Measurements from ENCODE around the gene PAPOLB. TPM values are rescaled to one million over a fixed set of nuclear protein-coding genes. Genes with fewer than 3 reads are reported as not detected.

Gene PAPOLB
- under 1 TPM; 0.11 to 0.28 TPM for total RNA-seq

GRCh38 chr7:4861673-4862072 lies at the start of gene PAPOLB:
Gene PAPOLB, minus strand, starts transcription at chr7:4862030. Its CDS starts 220 bp downstream, at chr7:4861810.
- Histone ChIP-seq H3K36me3 (no peaks in the 10 kb centered on the region), H3K27ac (peak within 1 kb of the TSS in 1 of 2 donors; percentile 31), H3K4me1 (peaks cover 0 to 4% of the 10 kb centered on the region in 2 donors), H3K4me3 (peak within 1 kb of the TSS; percentile 18 to 46), H3K9me3 (no peaks in the 10 kb centered on the region), H3K27me3 (no peaks in the 10 kb centered on the region)
- no peak for TF ChIP-seq CTCF (IDR thresholded peaks at IDR 0.05)
- DNase-seq (ENCODE audit: low spot score), result no peak

GRCh38 chr7:4911111-4911828 lies 49.4 kb upstream of the PAPOLB start:
- Histone ChIP-seq H3K4me1 (no peaks in the 10 kb centered on the region), H3K9me3 (no peaks in the 10 kb centered on the region), H3K36me3 (no peaks in the 10 kb centered on the region), H3K4me3 (no peak overlapping the region), H3K27me3 (no peaks in the 10 kb centered on the region), H3K27ac (no peak overlapping the region)
- DNase-seq (ENCODE audit: low spot score), result no peak
- no peak for TF ChIP-seq CTCF (IDR thresholded peaks at IDR 0.05)

- H3K9me3 ChIP-seq, result no peaks in the 10 kb centered on the region
- H3K36me3 ChIP-seq, result no peaks in the 10 kb centered on the region
- DNase-seq (ENCODE audit: low spot score), result no peak
- no peak overlapping the region for H3K27ac ChIP-seq
- no peak for TF ChIP-seq CTCF (IDR thresholded peaks at IDR 0.05)
- no peaks in the 10 kb centered on the region for H3K4me1 ChIP-seq
- H3K27me3 ChIP-seq, result no peaks in the 10 kb centered on the region
- H3K4me3 ChIP-seq, result no peak overlapping the region
Observed at GRCh38 chr7:4906682-4907081, 44.9 kb upstream of the PAPOLB start.

GRCh38 chr7:4905171-4905570 lies 43.3 kb upstream of the PAPOLB start:
- H3K27me3 ChIP-seq, result no peaks in the 10 kb centered on the region

GRCh38 chr7:4904346-4904745 lies 42.5 kb upstream of the PAPOLB start:
- no peak overlapping the region for H3K4me3 ChIP-seq
- no peak overlapping the region for H3K27ac ChIP-seq
- no peak for DNase-seq (ENCODE audit: low spot score)
- no peaks in the 10 kb centered on the region for H3K27me3 ChIP-seq
- H3K9me3 ChIP-seq, result no peaks in the 10 kb centered on the region
- no peaks in the 10 kb centered on the region for H3K4me1 ChIP-seq
- H3K36me3 ChIP-seq, result no peaks in the 10 kb centered on the region
- no peak for TF ChIP-seq CTCF (IDR thresholded peaks at IDR 0.05)

More at GRCh38 chr7:4905171-4905570, 43.3 kb upstream of the PAPOLB start:
- Histone ChIP-seq H3K4me1 (no peaks in the 10 kb centered on the region), H3K9me3 (no peaks in the 10 kb centered on the region), H3K27ac (no peak overlapping the region), H3K4me3 (no peak overlapping the region), H3K36me3 (no peaks in the 10 kb centered on the region)
- TF ChIP-seq CTCF (IDR thresholded peaks at IDR 0.05), result no peak
- DNase-seq (ENCODE audit: low spot score), result no peak

- Histone ChIP-seq H3K36me3 (no peaks in the 10 kb centered on the region), H3K27me3 (no peaks in the 10 kb centered on the region), H3K27ac (no peak overlapping the region), H3K9me3 (no peaks in the 10 kb centered on the region), H3K4me3 (no peak overlapping the region), H3K4me1 (no peaks in the 10 kb centered on the region)
- DNase-seq (ENCODE audit: low spot score), result no peak
- no peak for TF ChIP-seq CTCF (IDR thresholded peaks at IDR 0.05)
Observed at GRCh38 chr7:4895766-4896165, 33.9 kb upstream of the PAPOLB start.

Measured in right atrium auricular region (tissue), 2 donors.